ENCODE data around the gene PLEKHA7. TPM values are rescaled to one million over a fixed set of nuclear protein-coding genes. Genes with fewer than 3 reads are reported as not detected.

The PLEKHA7 gene
- total RNA-seq, 1 experiment from 2014 or later = 7.2 TPM

- peak overlapping the region; percentile 43 for H3K9ac ChIP-seq (ENCODE audit: low read length)
Measured at GRCh38 chr11:16791191-16791961, 222.8 kb downstream of the PLEKHA7 start.

More at GRCh38 chr11:16791191-16791961, 222.8 kb downstream of the PLEKHA7 start:
- Histone ChIP-seq H3K4me1 (ENCODE audit: control insufficient read depth in 1 of 2, insufficient read depth in 2 of 2, low read length in 2 of 2) (peaks cover 28 to 48% of the 10 kb centered on the region in 2 experiments), H3K4me3 (replicated peaks in 1 of 2; ENCODE audit: low read depth in 1 of 2, low read length in 2 of 2) (peak overlapping the region in 1 of 2 experiments; percentile 7; a peak in 1 of 4 replicates), H2AFZ (ENCODE audit: low read depth, low read length, poor library complexity, severe bottlenecking) (peak overlapping the region; percentile 66), H3K9me3 (ENCODE audit: control insufficient read depth in 1 of 2, insufficient read depth in 1 of 2, low read depth in 1 of 2, low read length in 2 of 2) (no peaks in the 10 kb centered on the region), H3K36me3 (ENCODE audit: control insufficient read depth in 1 of 2, insufficient read depth in 2 of 2, low read length in 2 of 2) (no peaks in the 10 kb centered on the region), H3K9me2 (ENCODE audit: insufficient read depth) (no peaks in the 10 kb centered on the region), H4K20me1 (ENCODE audit: insufficient read depth) (no peaks in the 10 kb centered on the region), H3K27me3 (ENCODE audit: insufficient read depth, low read length) (no peaks in the 10 kb centered on the region), H3K27ac (ENCODE audit: low read depth, low read length) (peak overlapping the region; percentile 7; the same call in 1 of the 2 replicates), H3K79me2 (ENCODE audit: insufficient read depth, low read length) (no peaks in the 10 kb centered on the region), H3K4me2 (ENCODE audit: low read length) (peak overlapping the region; percentile 69)
- POLR2A ChIA-PET = no interaction called here
- RAD21 ChIA-PET (ENCODE audit: low non-redundant PET in 1 of 2, low total read pairs in 2 of 2, uncharacterized antibody in 2 of 2, unreplicated experiment in 2 of 2) = no interaction called here
- DNase-seq (ENCODE audit: low read depth, low spot score) = peak; percentile 62
- BruUV-seq (replicated peaks) = no TSS peak
- intact Hi-C loops (cut with micrococcal nuclease) = no loop called here
- CTCF ChIA-PET = interaction anchor here (1.2 to 1.5 kb wide), 3 partner anchors 16 to 90 kb away, joined by 3 read pairs; no protein-coding TSS in a partner anchor
- peak; percentile 50 for ATAC-seq
- TF ChIP-seq YY1 (IDR thresholded peaks at IDR 0.05; ENCODE audit: extremely low read depth, insufficient replicate concordance, low read depth, low read length) = no peak
- no peak for TF ChIP-seq CTCF (IDR thresholded peaks at IDR 0.05 in 2 of 3, conservative IDR thresholded peaks at IDR 0.05 in 1 of 3; ENCODE audit: borderline replicate concordance in 1 of 3, insufficient read depth in 1 of 3, low read depth in 2 of 3, low read length in 2 of 3)
- TF ChIP-seq ELF1 (IDR thresholded peaks at IDR 0.05; ENCODE audit: borderline replicate concordance, low read depth) = no peak
- peak; percentile 68 for TF ChIP-seq MAX (IDR thresholded peaks at IDR 0.05)
- TF ChIP-seq EZH2phosphoT487 (IDR thresholded peaks at IDR 0.05; ENCODE audit: borderline replicate concordance) = no peak
- peak; percentile 82 for TF ChIP-seq JUND (IDR thresholded peaks at IDR 0.05)
- no peak for TF ChIP-seq EZH2 (IDR thresholded peaks at IDR 0.05)
- TF ChIP-seq CEBPB (IDR thresholded peaks at IDR 0.05; ENCODE audit: low read depth) = peak; percentile 75
- no peak for TF ChIP-seq TCF7L2 (IDR thresholded peaks at IDR 0.05; ENCODE audit: borderline replicate concordance, extremely low read depth, insufficient read depth, insufficient read length)
- TF ChIP-seq CBX3 (IDR thresholded peaks at IDR 0.05; ENCODE audit: low read depth) = peak; percentile 70; the same call in 1 of the 2 replicates
- TF ChIP-seq FOSL1 (IDR thresholded peaks at IDR 0.05; ENCODE audit: low read depth) = peak; percentile 83
- peak; percentile 79 for TF ChIP-seq SP1 (IDR thresholded peaks at IDR 0.05; ENCODE audit: low read depth)
- no peak for TF ChIP-seq ZNF274 (IDR thresholded peaks at IDR 0.05; ENCODE audit: low read depth, low read length)
- no peak for TF ChIP-seq REST (IDR thresholded peaks at IDR 0.05; ENCODE audit: low read depth)
